Bronchial epithelial cell (primary cell): Measurements from ENCODE around the gene SERPINB1. TPM values are rescaled to one million over a fixed set of nuclear protein-coding genes. Genes with fewer than 3 reads are reported as not detected.
A peak's percentile ranks its signal among the peaks of the same experiment; 100 is the strongest.

Source experiments
- DNase-seq: peaks from one replicate; pipeline ENCODE4 v3.0.0-alpha.2; 2010; ENCODE audit warnings: low read depth
- FAIRE-seq: peaks from 2 replicates; lab custom pipeline; 2011; peaks lifted over from hg19 to GRCh38; lab: Jason Lieb, UNC
- H3K27me3 ChIP-seq: 2 replicates; pipeline ENCODE4 v1.5.1; 2011; ENCODE audit warnings: low read length; ENCODE audit not compliant: control insufficient read depth, insufficient read depth
- H3K36me3 ChIP-seq: 2 replicates; pipeline ENCODE4 v1.5.1; 2011; ENCODE audit warnings: low read length; ENCODE audit not compliant: control insufficient read depth, insufficient read depth
- H3K4me3 ChIP-seq: 2 replicates; pipeline ENCODE4 v1.5.1; 2011; ENCODE audit warnings: mild to moderate bottlenecking, low read depth, low read length, control low read depth
- total RNA-seq: library from RNA; depleted of rRNA; stranded (reverse); fragments of >200 nt; gene quantifications from 2 replicates; pipeline ENCODE4 v1.2.1, GENCODE V29; 2014
- TF ChIP-seq, protein P1 (sequence below): IDR thresholded peaks from 2 replicates; pipeline ENCODE4 v1.5.1; 2011; ENCODE audit warnings: mild to moderate bottlenecking, moderate library complexity, low read length, control low read depth, inconsistent platforms; ENCODE audit not compliant: insufficient read depth, severe bottlenecking

Gene SERPINB1
- total RNA-seq, 1 donor from 2014 or later: 142 TPM

DNA sequence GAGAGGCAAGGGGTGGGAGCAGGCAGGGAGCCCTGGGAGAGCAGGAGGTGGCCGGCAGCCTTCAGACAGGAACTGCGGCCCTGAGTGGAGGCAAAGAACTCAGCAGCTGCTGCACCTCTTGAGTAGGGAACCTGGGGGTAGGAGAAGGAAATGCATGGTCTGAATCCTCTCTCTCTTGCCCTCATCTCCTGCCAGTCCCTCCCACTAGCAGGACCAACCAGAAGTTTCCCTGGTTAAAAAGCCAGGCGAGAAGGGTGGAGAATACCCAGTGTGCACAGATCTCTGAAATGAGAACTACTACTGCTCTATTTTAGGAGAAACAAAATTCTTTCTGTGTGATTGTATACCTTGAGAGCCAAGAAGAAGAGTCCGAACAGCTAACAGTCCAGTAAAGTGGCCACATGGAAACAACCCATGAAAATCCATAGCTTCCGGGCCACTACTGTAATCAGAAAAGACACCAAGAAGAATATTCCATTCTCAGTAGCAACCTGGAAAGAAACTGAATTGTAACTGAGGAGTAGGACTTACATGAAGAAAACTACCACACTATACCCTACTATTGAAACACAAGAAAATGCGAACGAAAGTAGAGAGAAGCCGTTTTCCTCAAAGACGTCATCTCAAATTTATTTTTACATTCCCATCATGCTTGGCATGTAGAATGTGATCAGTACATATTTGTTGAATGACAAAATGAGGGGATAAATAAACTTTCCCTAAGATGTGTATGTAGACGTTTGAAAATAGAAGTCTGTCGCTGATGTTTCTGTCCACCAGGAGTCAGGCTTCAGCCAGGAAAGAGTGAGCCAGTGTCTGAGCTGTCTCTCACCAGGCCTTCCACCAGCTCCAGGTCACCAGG, 50.8 kb downstream of the SERPINB1 start:
- peak; percentile 28 for FAIRE-seq

DNA sequence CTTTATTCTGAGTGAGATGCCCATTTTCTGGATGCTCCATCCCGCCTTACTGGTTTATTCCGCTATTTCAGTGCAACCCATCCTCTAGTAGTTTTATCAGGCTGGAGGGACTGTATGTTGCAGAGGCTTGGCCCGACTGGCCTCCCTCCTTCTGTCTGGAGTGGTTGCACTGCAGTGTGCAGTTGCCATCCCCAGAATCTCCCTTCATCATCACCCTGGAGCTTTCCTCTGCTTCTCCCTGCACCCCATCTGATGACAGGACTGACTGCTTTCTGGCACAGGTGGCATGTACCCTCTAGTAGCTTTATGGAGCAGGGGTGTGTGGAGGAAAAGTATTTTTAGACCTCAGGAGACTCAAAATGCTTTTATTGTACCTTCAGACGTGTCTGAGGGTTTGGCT, 55.4 kb downstream of the SERPINB1 start:
- no peak for FAIRE-seq
- Histone ChIP-seq H3K4me3 (no peak overlapping the region), H3K27me3 (no peaks in the 10 kb centered on the region), H3K36me3 (peaks cover 14% of the 10 kb centered on the region)
- TF ChIP-seq, protein P1, sequence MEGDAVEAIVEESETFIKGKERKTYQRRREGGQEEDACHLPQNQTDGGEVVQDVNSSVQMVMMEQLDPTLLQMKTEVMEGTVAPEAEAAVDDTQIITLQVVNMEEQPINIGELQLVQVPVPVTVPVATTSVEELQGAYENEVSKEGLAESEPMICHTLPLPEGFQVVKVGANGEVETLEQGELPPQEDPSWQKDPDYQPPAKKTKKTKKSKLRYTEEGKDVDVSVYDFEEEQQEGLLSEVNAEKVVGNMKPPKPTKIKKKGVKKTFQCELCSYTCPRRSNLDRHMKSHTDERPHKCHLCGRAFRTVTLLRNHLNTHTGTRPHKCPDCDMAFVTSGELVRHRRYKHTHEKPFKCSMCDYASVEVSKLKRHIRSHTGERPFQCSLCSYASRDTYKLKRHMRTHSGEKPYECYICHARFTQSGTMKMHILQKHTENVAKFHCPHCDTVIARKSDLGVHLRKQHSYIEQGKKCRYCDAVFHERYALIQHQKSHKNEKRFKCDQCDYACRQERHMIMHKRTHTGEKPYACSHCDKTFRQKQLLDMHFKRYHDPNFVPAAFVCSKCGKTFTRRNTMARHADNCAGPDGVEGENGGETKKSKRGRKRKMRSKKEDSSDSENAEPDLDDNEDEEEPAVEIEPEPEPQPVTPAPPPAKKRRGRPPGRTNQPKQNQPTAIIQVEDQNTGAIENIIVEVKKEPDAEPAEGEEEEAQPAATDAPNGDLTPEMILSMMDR: no peak
- no peak for DNase-seq

More for the DNA sequence above, 50.8 kb downstream of the SERPINB1 start:
- DNase-seq: peak; percentile 88
- no peaks in the 10 kb centered on the region for H3K27me3 ChIP-seq
- peaks cover 2% of the 10 kb centered on the region for H3K36me3 ChIP-seq
- no peak overlapping the region for H3K4me3 ChIP-seq
- TF ChIP-seq, protein P1: peak; percentile 85

DNA sequence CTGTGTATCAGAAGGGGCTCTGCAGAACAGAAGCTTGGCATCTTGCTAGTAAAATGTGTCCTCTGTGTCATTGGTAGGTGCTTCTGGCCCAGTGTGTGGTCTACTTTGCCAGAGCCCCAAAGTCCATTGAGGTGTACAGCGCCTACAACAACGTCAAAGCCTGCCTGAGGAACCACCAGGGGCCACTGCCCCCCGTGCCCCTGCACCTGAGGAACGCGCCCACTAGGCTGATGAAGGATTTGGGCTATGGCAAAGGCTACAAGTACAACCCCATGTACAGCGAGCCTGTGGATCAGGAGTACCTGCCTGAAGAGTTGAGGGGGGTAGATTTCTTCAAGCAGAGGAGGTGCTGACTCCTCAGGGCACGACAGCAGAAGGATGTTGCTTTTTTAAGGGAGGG, 56.7 kb downstream of the SERPINB1 start:
- TF ChIP-seq, protein P1: no peak
- Histone ChIP-seq H3K4me3 (no peak overlapping the region), H3K27me3 (no peaks in the 10 kb centered on the region), H3K36me3 (peaks cover 21% of the 10 kb centered on the region)
- DNase-seq: no peak
- FAIRE-seq: no peak

DNA sequence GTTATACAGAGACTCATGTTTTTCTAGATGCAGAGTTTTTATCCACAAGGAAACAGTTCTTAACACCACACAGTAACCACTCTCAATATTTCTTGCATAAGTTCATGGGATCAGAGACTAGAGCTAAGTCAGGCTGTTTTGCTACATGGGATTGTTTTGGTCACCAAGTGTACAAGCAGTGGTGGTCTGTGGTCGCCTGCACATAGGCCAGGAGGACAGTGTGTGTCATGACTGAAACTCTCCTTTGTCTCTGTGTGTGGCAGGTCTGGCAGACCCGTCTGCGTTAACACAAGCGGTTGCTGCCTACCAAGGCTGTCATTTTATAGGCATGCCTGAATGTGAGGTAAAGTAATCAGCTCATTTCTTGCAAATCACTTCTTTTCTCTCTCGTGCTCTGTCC, 57.6 kb downstream of the SERPINB1 start:
- no peak for FAIRE-seq
- H3K27me3 ChIP-seq: no peaks in the 10 kb centered on the region
- no peak overlapping the region for H3K4me3 ChIP-seq
- TF ChIP-seq, protein P1: no peak
- peaks cover 24% of the 10 kb centered on the region for H3K36me3 ChIP-seq
- no peak for DNase-seq

DNA sequence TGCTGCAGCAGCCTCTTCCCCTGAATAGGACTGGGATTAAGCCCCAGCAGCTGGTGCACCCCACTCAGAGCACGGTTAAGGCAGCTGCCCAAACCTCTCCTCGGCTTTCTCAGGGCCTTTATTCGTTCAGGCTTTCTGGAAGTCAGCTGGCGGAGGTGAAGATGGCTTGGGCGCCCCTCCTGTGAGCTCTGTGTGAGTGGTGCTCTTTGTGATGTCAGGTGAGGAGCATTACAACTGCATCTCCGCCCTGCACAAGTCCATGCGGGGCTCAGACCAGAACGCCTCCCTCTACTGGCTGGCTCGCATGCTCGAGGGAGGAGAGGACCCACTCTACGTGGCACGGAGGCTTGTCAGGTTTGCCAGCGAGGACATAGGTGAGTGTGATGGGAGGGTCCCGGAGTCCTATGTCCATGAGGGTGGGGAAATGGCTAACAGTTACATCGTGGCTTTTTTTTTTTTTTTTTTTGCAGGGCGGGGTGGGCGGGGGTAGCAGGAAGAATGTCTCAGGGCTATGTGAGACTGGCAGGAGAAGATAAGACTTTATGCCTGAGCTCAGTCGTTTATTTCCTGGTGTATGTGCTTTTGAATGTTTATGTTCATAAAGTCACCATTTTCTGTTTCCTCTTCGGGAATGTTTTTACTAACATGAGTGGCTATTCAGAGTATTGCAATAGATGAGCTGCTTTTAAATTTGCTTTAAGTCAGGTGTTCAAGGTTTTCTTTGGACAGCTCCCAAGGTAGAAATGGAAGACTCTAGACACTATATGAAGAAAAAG, 58.3 kb downstream of the SERPINB1 start:
- DNase-seq (no peak), FAIRE-seq (peak; percentile 13)
- Histone ChIP-seq H3K36me3 (peaks cover 25% of the 10 kb centered on the region), H3K4me3 (no peak overlapping the region), H3K27me3 (no peaks in the 10 kb centered on the region)
- TF ChIP-seq, protein P1: peak; percentile 4
